Measurements from ENCODE around the gene LAMA2.

LAMA2 gene

GRCh38 chr6:129307845-129308244 lies 424.9 kb downstream of the LAMA2 start:
- DNase-seq (ENCODE audit: low read depth in 2 of 2), result no peak

- DNase-seq (ENCODE audit: low read depth in 2 of 2), result no peak
Measured at GRCh38 chr6:129309154-129309553, 426.2 kb downstream of the LAMA2 start.

GRCh38 chr6:129312880-129313279 lies 429.9 kb downstream of the LAMA2 start:
- no peak for DNase-seq (ENCODE audit: low read depth in 2 of 2)

GRCh38 chr6:129314575-129314974 lies 431.6 kb downstream of the LAMA2 start:
- DNase-seq (ENCODE audit: low read depth in 2 of 2), result no peak

- no peak for DNase-seq (ENCODE audit: low read depth in 2 of 2)
Measured at GRCh38 chr6:129317931-129318820, 435.2 kb downstream of the LAMA2 start.

GRCh38 chr6:129320892-129321291 lies 438.0 kb downstream of the LAMA2 start:
- no peak for DNase-seq (ENCODE audit: low read depth in 2 of 2)

- no peak for DNase-seq (ENCODE audit: low read depth in 2 of 2)
Measured at GRCh38 chr6:129321303-129321702, 438.4 kb downstream of the LAMA2 start.

- no peak for DNase-seq (ENCODE audit: low read depth in 2 of 2)
Measured at GRCh38 chr6:129324345-129324744, 441.4 kb downstream of the LAMA2 start.

GRCh38 chr6:129329678-129330077 lies 446.7 kb downstream of the LAMA2 start:
- DNase-seq (ENCODE audit: low read depth in 2 of 2), result no peak

GRCh38 chr6:129331450-129332138 lies 448.7 kb downstream of the LAMA2 start:
- DNase-seq (ENCODE audit: low read depth in 2 of 2), result no peak

- DNase-seq (ENCODE audit: low read depth in 2 of 2), result no peak
Measured at GRCh38 chr6:129335792-129336191, 452.9 kb downstream of the LAMA2 start.

- no peak for DNase-seq (ENCODE audit: low read depth in 2 of 2)
Measured at GRCh38 chr6:129338683-129339082, 455.7 kb downstream of the LAMA2 start.

- DNase-seq (ENCODE audit: low read depth in 2 of 2), result no peak
Measured at GRCh38 chr6:129340983-129341382, 458.0 kb downstream of the LAMA2 start.

- no peak for DNase-seq (ENCODE audit: low read depth in 2 of 2)
Measured at GRCh38 chr6:129342243-129342642, 459.3 kb downstream of the LAMA2 start.

- DNase-seq (ENCODE audit: low read depth in 2 of 2), result no peak
Measured at GRCh38 chr6:129342796-129343195, 459.9 kb downstream of the LAMA2 start.

- no peak for DNase-seq (ENCODE audit: low read depth in 2 of 2)
Measured at GRCh38 chr6:129344379-129344778, 461.4 kb downstream of the LAMA2 start.

- DNase-seq (ENCODE audit: low read depth in 2 of 2), result no peak
Measured at GRCh38 chr6:129345890-129346289, 463.0 kb downstream of the LAMA2 start.

GRCh38 chr6:129346964-129347363 lies 464.0 kb downstream of the LAMA2 start:
- DNase-seq (ENCODE audit: low read depth in 2 of 2), result no peak

GRCh38 chr6:129350278-129350677 lies 467.3 kb downstream of the LAMA2 start:
- no peak for DNase-seq (ENCODE audit: low read depth in 2 of 2)

GRCh38 chr6:129351807-129352206 lies 468.9 kb downstream of the LAMA2 start:
- no peak for DNase-seq (ENCODE audit: low read depth in 2 of 2)

GRCh38 chr6:129353067-129353466 lies 470.1 kb downstream of the LAMA2 start:
- no peak for DNase-seq (ENCODE audit: low read depth in 2 of 2)

GRCh38 chr6:129356129-129356528 lies 473.2 kb downstream of the LAMA2 start:
- DNase-seq (ENCODE audit: low read depth in 2 of 2), result no peak

Measured in stimulated activated CD8-positive, alpha-beta memory T cell treated with anti-CD3 and anti-CD28 coated beads, Interleukin-2, amount 100 ng/mL, for 48 hours (primary cell).